ENCODE measurements around the gene SAMD11.
"Not testable (repeated sequence)": the region's sequence is repeated elsewhere in the genome, so short reads cannot be mapped to it uniquely, and the experiment has no call there.

The SAMD11 gene

DNA sequence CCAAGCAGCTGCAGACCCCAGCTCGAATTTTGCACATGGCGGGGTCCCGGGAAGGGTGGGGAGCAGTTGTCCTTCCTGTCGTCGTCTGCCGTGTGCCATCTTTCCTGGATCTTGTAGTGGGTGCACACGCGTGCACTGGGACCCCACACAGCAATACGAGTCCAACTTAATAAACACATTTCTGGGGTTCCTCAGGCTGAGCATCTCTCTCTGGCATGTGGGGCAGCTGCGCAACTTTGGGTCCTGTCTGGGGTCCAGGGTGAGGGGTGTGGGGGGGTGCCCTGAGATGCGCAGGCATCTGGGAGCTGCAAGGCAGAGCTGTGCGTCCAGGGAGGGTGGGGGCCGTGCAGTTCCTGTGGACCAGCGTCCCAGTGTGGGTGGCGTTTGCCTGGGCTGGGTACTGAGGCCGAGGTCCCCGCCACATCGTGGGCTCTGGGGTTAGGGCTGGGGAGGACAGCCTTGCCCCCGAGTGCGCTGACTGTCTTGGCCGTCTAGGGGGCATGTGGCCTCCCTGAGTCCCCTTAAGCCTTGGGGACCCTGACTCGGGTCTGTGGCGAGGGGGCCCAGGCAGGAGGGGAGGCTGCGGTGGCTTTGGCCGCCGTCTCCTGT lies 41.9 kb downstream of the SAMD11 start:
- no peak for DNase-seq

DNA sequence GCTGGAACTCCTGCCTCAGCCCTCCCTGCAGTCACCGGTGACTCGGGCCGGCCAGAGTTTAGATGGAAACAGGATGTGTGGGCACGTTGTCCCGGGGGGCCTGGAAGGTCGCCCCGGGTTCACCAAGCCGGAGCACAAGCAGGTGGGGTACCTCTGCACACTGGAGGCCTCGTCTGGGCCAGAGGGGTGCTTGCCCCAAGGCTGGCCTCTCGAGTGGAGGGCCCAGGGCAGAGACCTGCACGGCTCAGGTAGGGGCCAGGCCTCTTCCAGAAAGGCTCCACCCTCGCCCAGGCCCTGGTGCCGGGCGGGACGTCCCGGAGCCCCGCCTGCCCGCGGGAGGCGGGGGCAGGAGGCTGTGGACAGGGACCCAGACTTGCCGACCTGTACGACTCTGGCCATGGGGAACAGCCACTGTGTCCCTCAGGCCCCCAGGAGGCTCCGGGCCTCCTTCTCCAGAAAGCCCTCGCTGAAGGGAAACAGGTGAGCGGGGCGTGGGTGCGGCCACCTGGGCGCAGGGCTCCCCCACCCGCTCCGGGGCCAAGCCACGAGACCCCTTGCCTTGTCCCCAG lies 42.5 kb downstream of the SAMD11 start, which contains the start of gene PLEKHN1:
Gene PLEKHN1, plus strand, starts transcription at position 348 of the 569 bp plus-strand sequence. Its CDS starts 50 bp downstream, at position 398.
- DNase-seq = no peak

DNA sequence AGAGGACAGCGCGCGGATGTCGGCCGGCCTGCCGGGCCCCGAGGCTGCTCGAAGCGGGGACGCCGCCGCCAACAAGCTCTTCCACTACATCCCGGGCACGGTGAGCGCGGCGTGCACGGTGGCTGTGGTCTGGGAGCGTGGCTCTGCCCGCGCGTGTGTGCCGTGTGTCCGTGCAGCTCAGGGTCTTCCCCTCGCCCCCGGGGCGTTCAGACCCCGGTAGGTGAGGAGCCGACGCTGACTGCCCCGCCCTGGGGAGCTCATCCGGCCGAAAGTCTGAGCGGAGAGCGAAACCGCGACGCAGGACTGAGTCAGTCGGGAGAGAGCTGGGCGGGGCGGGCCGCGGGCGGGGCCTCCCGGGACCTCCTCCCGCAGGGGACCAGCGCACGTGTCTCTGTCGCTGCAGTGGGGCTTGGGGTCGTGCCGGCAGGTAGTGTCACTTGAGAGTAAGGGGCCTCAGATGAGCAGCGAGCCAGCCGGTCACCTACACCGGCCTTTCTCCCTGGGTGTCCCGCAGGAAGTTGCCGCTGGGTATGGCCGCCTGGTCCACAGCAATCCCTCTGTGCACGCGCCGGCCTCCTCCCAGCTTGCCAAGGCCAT lies 43.1 kb downstream of the SAMD11 start:
- no peak for DNase-seq

DNA sequence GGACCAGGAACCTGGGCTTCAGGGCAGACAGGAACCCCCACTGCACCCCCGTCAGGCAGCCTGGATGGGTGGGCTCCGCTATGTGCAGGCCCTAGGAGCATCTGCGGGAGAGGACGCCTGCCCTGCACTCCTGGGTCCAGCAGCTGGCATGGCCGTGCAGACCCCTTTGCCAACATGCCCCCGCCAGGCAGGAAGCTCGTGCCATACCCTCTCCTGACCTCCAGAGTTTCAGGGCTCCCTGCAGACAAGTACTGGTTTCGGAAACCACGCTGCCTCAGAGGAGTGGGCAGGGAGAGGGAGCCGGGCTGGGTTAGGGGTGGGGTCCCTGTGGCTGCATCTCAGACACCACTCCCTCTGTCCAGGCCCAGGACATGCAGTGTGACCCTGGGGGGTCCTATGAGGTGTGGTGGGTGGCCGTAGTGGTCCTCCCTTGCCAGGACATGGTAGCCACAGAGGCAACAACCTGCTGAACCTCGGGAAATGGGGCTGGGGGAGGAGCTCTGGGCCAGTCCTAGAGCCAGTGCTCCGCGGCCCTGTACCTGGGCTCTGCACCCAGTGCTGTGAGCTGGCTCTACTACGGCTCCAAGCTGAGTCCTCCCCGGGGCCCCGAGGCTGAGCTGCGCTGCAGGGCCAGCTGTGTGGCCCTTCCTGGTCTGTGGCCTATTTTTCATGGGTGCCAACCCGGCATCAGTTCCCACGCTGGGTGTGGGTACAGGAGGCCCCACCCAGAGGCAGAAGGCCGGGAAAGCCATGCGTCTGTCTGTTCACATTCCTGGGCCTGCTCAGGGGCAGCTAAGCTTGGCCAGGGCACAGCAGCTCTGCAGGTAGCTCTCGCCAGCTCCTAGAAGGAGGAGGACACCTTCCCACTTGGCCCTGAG lies 44.0 kb downstream of the SAMD11 start:
- DNase-seq = no peak

DNA sequence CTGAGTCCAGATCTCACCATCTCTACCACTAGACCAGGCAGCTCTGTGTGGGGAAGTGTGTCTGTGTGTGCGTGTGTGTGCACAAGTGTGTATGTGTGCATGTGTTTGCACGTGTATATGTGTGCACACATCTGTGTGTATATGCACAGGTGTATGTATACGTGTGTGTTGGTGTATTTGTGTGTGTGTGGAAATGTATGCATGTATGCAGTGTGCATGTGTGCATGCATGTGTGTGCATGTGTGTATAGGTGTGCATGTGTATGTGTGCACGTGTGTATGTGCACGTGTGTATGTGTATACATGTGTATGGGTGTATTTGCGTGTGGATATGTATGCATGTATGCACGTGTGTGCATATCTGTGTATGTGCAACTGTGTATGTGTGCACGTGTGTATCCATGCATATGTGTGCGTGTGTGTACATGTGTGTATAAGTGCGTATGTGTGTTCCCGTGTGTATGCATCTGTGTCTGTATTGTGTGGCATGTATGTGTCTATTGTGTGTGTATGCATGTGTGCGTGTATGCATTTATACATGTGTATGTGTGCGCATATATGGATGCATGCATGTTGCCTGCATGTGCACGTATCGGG lies 45.6 kb downstream of the SAMD11 start:
- no peak for DNase-seq

DNA sequence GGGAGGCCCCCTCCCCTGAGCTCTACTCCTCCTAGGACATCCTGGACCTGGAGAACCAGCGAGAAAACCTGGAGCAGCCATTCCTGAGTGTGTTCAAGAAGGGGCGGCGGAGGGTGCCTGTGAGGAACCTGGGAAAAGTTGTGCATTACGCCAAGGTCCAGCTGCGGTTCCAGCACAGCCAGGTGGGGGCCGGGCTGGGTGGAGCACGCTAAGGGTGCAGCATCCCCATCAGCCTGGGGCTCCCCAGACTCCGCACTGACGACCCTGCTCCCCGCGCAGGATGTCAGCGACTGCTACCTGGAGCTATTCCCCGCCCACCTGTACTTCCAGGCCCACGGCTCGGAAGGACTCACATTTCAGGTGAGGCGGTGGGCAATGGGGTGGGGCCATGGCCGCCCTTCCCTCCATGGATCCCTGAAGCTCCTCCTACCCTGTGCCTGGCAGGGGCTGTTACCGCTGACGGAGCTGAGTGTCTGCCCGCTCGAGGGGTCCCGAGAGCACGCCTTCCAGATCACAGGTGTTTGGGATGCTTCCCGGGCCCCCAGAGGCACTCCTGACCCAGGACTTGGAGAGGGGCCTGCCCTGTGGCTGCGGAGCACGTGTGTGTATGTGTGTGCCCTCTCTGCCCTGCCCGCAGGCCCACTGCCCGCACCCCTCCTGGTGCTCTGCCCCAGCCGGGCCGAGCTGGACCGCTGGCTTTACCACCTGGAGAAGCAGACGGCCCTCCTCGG lies 46.7 kb downstream of the SAMD11 start:
- DNase-seq = no peak

DNA sequence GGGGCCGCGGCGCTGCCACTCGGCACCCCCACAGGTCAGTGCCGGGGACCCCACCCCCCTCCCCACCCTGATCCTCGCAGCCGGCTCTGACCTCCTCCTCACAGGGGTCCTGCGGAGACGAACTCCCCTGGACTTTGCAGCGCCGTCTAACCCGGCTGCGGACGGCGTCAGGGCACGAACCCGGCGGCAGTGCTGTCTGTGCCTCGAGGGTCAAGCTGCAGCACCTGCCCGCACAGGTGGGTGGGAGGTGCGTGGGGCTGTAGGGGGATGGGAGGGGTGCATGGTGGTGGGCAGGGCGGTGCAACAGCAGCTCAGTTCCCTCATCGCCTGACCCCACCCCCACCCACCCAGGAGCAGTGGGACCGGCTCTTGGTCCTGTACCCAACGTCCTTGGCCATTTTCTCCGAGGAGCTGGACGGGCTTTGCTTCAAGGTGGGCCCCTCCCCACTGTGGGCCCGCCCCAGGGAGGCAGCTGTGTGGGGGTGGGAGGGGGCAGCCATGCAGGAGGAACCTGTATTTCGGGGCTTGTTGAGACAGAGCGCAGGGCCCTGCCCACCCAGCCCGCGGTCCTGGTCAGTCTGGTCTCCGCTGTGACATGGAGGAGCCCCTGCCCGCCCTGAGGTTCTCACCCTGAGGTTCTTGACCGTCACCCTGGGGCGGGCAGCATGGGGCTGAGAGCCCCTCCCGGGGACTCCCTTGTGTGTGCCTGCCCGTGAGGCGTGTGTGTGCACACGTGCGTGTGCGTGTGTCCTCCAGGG lies 47.4 kb downstream of the SAMD11 start:
- no peak for DNase-seq

DNA sequence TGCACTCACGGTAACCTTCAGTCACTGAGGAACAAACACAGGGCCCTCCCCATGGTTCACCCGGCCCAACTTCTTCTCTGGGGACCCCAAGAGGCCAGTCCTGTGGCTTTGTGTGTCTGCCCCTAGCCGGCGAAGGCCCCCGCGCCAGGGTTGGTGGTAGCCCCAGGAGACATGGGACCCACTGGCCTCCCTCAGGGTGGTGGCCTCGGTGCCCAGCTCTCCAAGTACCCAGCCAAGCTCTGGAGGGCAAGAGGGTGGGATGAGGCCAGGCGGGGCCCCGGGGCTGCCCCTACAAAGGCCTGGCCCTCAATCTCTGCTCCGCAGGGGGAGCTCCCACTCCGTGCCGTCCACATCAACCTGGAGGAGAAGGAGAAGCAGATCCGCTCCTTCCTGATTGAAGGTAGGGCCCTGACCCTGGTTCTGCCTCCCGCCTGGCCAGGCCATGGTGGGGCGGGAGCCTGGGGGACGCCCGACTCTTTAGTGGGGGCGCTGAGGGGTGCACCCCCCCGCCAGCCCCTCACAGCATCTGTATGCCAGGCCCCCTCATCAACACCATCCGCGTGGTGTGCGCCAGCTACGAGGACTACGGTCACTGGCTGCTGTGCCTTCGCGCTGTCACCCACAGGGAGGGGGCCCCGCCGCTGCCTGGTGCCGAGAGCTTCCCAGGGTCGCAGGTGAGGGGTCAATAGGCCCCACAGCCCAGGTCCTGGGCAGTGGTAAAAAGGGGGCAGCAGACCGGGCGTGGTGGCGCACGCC lies 48.2 kb downstream of the SAMD11 start:
- no peak for DNase-seq

DNA sequence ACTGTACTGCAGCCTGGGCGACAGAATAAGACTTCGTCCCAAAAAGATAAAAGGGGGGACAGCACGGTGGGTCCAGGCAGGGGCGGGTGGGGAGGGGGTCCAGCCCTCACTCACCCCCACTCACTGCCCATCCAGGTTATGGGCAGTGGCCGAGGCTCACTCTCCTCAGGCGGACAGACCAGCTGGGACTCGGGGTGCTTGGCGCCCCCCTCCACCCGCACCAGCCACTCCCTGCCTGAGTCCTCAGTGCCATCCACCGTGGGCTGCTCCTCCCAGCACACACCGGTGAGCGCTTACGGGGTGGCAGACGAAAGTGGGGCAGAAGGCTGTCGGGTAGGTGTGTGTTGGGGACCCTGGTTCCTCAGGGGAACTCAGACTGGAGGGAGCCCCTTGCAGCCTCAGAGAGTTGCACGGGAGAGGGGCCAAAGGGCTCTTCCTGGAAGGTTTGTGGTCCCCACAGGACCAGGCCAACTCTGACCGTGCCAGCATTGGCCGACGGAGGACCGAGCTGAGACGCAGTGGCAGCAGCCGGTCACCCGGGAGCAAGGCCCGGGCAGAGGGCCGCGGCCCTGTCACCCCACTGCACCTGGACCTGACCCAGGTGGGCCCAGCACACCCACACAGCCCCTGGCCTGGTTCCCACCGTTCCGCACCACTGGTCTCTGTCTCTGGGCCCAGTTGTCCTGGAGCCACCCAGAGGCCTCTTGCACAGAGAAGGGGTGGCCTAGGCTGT lies 49.2 kb downstream of the SAMD11 start:
- DNase-seq = no peak

DNA sequence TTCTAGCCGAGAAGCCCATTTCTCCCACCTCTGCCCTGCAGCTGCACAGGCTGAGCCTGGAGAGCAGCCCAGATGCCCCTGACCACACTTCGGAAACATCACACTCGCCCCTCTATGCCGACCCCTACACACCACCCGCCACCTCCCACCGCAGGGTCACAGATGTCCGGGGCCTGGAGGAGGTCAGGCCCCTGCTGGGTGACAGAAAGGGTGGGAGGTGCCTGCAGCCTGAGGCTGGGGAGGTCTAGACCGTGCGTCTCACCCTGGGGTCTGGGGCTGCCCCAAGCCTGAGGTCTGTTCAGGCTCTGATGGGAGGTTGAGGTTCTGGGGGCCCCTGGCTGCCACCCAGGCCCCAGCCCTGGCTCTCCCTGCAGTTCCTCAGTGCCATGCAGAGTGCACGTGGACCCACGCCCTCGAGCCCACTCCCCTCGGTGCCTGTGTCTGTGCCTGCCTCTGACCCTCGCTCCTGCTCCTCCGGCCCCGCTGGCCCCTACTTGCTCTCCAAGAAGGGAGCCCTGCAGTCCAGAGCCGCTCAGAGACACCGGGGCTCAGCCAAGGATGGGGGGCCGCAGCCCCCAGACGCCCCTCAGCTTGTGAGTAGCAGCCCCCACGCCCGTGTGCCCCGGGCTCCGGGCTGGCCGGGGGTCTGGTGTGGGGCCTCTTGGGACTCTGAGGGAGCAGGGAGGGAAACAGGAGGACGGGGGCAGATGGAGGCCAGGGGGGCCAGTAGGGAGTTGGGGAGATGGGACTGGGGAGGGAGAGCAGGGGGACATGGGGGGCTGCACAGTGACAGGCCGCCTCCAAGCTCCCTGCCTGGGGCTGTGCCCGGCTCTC lies 50.0 kb downstream of the SAMD11 start:
- no peak for DNase-seq

DNA sequence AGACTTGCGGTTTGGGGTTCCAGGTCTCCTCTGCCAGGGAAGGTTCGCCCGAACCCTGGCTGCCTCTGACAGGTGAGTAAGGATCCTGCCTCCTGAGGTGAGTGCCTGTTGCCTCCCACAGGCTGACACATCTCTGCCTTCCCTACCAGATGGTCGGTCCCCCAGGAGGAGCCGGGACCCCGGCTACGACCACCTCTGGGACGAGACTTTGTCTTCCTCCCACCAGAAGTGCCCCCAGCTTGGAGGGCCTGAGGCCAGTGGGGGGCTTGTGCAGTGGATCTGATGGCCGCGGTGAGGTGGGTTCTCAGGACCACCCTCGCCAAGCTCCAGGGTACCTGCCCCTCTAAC lies 50.5 kb downstream of the SAMD11 start:
- no peak for DNase-seq

DNA sequence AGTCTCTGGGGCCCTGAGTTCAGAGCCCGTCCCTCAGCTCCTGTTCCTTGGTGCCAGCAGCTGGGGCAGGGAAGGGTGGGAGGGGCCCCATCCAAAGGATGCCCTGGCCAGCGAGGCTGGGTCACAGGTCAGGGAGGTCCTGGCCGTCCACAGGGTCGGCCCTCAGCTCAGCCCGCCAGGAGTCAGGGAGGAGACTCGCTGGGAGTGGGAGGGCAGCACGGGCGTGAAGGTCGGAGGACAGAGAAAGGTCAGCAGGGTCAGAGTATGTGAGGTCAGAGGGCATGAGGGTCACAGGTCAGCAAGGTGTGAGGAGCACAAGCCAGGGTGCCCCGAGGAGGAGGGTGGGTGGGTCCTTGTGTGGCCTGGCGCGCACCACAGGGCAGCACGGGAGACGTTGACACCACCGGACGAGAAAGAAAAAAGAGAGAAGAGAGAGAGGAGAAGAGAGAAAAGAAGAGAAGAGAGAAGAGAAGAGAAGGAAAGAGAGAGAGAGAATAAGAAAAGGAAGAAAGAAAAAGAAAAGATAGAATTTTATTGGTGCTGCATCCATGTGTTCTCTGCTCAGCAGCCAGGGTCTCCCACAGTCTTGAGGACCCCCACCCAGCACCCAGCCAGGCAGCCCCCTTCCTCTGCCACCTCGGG lies 51.1 kb downstream of the SAMD11 start:
- DNase-seq = no peak

DNA sequence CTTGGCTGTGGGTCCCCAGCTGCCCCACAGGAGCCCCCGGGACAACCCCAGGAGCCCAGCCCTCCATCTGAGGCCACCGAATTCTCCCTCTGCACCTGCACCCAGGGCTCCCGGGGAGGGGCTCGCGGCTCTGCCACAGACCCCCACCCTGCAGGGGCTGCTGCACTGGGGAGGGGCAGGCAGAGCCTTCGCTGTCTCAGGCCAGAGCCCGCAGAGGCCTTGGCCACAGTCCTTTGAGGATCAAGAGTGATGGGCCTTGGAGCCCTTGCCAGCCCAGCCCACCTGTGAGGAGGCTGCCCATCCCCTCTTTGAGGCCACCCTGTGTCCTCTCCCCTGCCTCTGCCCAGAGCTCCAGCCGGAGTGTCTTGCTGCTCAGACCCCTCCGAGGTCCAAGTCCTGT lies 51.6 kb downstream of the SAMD11 start:
- no peak for DNase-seq

DNA sequence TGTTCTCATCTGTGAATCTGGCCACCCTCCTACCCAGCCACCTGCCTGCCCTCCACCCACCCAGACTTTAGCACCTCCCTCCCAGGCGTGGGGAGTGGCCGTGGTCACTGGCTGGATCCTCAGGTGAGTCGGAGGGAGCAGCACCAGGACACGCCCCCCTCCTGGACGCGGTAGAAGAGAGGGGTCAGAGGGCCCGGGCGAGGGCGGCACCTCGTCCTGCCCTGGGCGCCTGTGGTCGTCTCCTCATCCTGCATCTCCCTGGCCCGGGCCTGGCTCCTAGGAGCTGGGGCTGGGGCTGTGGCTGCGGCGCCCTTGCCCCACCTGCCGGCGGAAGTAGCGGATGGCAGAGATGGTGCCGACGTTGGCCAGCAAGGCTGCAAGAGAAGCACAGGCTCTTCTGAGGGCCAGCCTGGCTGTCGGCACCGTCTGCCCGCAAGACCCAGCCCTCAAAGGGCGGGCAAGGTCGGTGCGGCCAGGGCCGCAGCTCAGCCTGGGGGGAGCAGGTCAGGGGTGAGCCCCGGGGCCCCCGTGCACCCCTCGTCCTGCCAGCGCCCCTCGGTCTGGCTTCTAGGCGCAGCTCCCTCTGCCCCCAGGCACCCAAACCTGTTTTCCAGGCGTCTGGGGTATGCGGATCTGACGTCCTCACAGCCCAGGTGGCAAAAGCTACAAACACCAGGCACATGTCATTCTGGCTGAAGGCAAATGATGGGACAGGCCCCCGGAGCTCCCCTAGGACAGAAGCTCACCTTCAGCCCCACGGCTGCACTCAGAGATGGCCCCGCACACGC lies 52.4 kb downstream of the SAMD11 start:
- peak; percentile 41 for DNase-seq

DNA sequence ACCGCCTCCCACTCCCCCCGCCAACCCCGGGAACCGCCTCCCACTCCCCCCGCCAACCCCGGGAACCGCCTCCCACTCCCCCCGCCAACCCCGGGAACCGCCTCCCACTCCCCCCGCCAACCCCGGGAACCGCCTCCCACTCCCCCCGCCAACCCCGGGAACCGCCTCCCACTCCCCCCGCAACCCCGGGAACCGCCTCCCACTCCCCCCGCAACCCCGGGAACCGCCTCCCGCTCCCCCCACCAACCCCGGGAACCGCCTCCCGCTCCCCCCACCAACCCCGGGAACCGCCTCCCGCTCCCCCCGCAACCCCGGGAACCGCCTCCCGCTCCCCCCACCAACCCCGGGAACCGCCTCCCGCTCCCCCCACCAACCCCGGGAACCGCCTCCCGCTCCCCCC lies 53.1 kb downstream of the SAMD11 start:
- not testable (repeated sequence) for DNase-seq

DNA sequence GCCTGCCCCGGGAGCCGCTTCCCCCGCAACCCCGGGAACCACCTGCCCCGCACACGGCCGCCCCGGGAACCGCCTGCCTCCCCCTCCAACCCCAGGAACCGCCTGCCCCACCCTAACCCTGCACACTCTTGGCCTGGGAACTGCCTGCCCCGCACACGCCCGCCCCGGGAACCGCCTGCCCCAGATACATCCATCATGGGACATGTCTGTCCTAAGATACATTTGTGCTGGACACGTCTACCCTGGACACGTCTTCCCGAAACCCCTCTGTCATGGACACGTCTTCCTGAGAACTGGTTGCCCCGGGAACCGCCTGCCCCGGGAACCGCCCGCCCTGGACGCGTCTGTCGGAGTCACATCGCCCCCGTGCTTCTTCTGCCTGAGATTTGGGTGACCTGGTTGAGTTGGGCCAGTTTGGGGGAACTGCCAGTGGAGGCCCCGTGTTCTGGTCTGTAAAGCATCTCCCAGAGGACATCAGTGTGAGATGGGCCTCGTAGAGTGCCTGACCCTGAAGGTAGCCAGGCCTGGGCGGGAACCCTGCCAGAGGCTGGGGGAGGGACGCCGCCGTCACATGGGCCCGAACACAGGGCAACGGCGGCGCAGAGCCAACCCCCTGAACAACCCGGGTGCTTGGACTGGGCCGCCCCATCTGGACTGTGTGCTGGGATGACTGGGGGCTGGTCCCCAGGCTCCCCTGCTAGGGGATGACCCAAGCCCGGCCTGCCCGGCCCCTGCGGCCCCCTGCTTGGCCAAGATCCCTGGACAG lies 54.5 kb downstream of the SAMD11 start:
- DNase-seq = peak; percentile 23
